ENCODE data around the gene KCNB1. TPM values are rescaled to one million over a fixed set of nuclear protein-coding genes. Genes with fewer than 3 reads are reported as not detected.

KCNB1 gene
- total RNA-seq, 4 donors from 2014 or later, result 1.9 to 5.6 (median 2.3) TPM

DNA sequence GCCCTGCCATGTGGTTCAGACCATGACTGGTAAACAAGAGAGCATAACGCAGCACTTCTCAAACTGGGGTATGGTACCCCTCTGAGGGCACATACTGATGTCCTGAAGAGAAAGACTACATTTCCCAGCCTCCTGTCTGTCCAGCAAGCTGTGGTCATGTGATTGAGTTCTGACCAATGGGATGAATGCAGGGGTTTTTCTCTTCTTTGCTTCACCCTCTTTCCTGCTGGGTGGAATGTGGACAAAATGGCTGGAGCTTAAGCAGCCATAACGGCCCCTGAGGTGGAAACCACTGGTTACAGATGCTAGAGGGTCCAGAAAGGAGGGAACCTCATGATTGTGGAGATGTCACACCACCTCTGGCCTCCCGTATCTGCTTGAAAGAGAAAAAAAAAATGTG is 19.4 kb upstream of the KCNB1 start:
- H3K27me3 ChIP-seq, result peaks cover 10% of the 10 kb centered on the region
- 61 to 100% methylated on average over 1 to 3 of the region's 3 CpGs for WGBS, 2 donors (ENCODE audit: low coverage in 1 of 2)
- in situ Hi-C loops (cut with MboI; ENCODE audit: low pct_ligation_motif_present in 1 of 4, low pct_unique_long_range_greater_than_20kb in 1 of 4, low sequenced_read_pairs in 3 of 4), result loop anchor here in 1 of 4 donors (10.0 kb wide), 1 partner anchor 167 kb away; no protein-coding TSS in a partner anchor

DNA sequence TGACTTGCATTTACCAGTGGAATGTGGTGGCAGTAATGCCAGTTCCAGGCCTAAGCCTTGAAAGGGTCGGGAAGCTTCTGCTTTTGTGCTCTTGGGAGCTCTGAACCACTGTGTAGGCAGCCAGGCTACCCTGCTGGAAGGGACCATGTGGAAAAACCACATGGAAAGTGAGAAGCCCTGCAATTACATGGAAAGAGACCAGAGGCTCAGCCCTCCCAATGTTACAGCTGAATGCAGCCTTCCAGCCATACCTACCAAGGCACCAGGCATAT is 14.9 kb upstream of the KCNB1 start:
- no peaks in the 10 kb centered on the region for H3K4me1 ChIP-seq
- no peak overlapping the region for H3K4me3 ChIP-seq
- in situ Hi-C loops (cut with MboI; ENCODE audit: low pct_ligation_motif_present in 1 of 4, low pct_unique_long_range_greater_than_20kb in 1 of 4, low sequenced_read_pairs in 3 of 4) (no loop called here), intact Hi-C loops (cut with DNase I; ENCODE audit: low total_unique reads) (no loop called here)
- no peaks in the 10 kb centered on the region for H3K9me3 ChIP-seq
- no peak overlapping the region for H3K27ac ChIP-seq
- no peak for DNase-seq
- H3K27me3 ChIP-seq, result peaks cover 11% of the 10 kb centered on the region
- TF ChIP-seq POLR2AphosphoS5 (IDR thresholded peaks at IDR 0.05) (no peak), POLR2A (IDR thresholded peaks at IDR 0.05) (no peak), EP300 (IDR thresholded peaks at IDR 0.05; ENCODE audit: low read depth) (no peak)
- TF ChIP-seq, protein P1, sequence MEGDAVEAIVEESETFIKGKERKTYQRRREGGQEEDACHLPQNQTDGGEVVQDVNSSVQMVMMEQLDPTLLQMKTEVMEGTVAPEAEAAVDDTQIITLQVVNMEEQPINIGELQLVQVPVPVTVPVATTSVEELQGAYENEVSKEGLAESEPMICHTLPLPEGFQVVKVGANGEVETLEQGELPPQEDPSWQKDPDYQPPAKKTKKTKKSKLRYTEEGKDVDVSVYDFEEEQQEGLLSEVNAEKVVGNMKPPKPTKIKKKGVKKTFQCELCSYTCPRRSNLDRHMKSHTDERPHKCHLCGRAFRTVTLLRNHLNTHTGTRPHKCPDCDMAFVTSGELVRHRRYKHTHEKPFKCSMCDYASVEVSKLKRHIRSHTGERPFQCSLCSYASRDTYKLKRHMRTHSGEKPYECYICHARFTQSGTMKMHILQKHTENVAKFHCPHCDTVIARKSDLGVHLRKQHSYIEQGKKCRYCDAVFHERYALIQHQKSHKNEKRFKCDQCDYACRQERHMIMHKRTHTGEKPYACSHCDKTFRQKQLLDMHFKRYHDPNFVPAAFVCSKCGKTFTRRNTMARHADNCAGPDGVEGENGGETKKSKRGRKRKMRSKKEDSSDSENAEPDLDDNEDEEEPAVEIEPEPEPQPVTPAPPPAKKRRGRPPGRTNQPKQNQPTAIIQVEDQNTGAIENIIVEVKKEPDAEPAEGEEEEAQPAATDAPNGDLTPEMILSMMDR (IDR thresholded peaks at IDR 0.05), result no peak
- no peaks in the 10 kb centered on the region for H3K36me3 ChIP-seq
- 65% methylated on average over 1 of the region's 1 CpG; no CpG with 5 or more reads in 1 of the 2 donors for WGBS, 2 donors (ENCODE audit: low coverage in 1 of 2)

More for the DNA sequence above, 19.4 kb upstream of the KCNB1 start:
- TF ChIP-seq POLR2A (IDR thresholded peaks at IDR 0.05) (no peak), POLR2AphosphoS5 (IDR thresholded peaks at IDR 0.05) (no peak), EP300 (IDR thresholded peaks at IDR 0.05; ENCODE audit: low read depth) (no peak)
- TF ChIP-seq, protein P1 (IDR thresholded peaks at IDR 0.05), result no peak
- Histone ChIP-seq H3K27ac (no peak overlapping the region), H3K36me3 (no peaks in the 10 kb centered on the region), H3K4me1 (no peaks in the 10 kb centered on the region), H3K4me3 (no peak overlapping the region), H3K9me3 (no peaks in the 10 kb centered on the region)
- intact Hi-C loops (cut with DNase I; ENCODE audit: low total_unique reads), result no loop called here
- DNase-seq, result no peak

DNA sequence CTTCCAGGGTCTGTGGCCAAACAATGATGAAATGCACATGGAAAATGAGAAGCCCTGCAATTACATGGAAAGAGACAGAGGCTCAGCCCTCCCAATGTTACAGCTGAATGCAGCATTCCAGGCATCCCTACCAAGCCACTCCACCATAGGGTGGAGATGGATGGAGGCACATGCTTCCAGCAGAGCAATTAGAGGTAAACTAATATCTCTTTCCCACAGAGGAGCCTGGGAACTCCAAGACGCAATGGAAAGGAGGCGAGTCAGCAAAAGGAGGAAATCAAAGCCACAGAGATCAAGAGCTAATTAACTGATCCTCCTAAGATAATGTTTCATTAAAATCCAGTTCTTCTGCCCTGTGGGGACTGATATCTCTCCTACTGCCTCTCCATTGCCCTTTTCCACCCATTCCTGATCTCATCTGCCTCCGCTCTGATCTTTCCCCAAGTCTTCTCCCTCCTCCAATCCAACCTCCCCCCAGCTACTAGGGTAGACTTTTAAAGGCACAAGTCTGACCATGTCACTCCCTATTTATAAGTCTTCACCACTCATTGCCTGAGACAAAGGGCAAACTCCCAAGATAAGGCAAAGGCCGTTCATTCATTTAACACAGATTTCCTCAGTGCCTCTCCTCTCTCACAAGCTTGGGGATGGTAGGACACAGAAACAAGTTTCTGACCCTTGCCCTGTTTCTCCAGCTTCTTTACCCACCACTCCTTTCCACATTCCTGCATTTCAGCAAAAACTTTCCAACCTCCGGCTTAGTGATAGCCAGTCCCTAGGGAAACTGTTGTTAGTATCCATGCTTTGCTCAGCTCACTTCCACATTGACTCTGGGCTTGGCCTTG is 14.3 kb upstream of the KCNB1 start:
- in situ Hi-C loops (cut with MboI; ENCODE audit: low pct_ligation_motif_present in 1 of 4, low pct_unique_long_range_greater_than_20kb in 1 of 4, low sequenced_read_pairs in 3 of 4) (no loop called here), intact Hi-C loops (cut with DNase I; ENCODE audit: low total_unique reads) (no loop called here)
- H3K27me3 ChIP-seq, result peaks cover 11% of the 10 kb centered on the region
- no peaks in the 10 kb centered on the region for H3K4me1 ChIP-seq
- H3K27ac ChIP-seq, result no peak overlapping the region
- whole genome bisulfite sequencing, 2 donors (ENCODE audit: low coverage in 1 of 2), result 71 to 73% methylated on average over 2 to 5 of the region's 5 CpGs
- no peak for TF ChIP-seq POLR2AphosphoS5 (IDR thresholded peaks at IDR 0.05)
- no peak for TF ChIP-seq EP300 (IDR thresholded peaks at IDR 0.05; ENCODE audit: low read depth)
- TF ChIP-seq, protein P1 (IDR thresholded peaks at IDR 0.05), result no peak
- TF ChIP-seq POLR2A (IDR thresholded peaks at IDR 0.05), result no peak
- no peaks in the 10 kb centered on the region for H3K9me3 ChIP-seq
- no peak overlapping the region for H3K4me3 ChIP-seq
- no peaks in the 10 kb centered on the region for H3K36me3 ChIP-seq
- DNase-seq, result no peak

DNA sequence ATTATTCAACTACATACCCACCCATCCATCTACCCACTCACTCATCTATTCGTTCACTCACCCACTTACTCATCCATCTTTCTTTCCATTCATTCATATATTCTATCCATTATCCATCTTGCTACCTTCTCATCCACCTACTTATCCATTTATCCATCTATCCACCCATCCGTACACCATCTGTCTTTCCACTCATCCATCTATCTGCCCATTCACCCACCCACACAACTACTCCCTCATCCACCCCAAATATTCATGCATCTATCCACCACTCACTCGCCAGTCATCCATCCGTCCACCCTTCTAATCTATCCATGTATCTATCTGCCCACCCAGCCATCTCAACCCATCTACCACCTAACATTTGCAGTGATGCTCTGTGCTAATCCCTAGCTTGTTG is 13.6 kb upstream of the KCNB1 start:
- H3K4me1 ChIP-seq, result no peaks in the 10 kb centered on the region
- TF ChIP-seq POLR2A (IDR thresholded peaks at IDR 0.05) (no peak), EP300 (IDR thresholded peaks at IDR 0.05; ENCODE audit: low read depth) (no peak), POLR2AphosphoS5 (IDR thresholded peaks at IDR 0.05) (no peak)
- TF ChIP-seq, protein P1 (IDR thresholded peaks at IDR 0.05), result no peak
- WGBS, 2 donors (ENCODE audit: low coverage in 1 of 2), result 80 to 86% methylated on average over 3 to 4 of the region's 4 CpGs
- in situ Hi-C loops (cut with MboI; ENCODE audit: low pct_ligation_motif_present in 1 of 4, low pct_unique_long_range_greater_than_20kb in 1 of 4, low sequenced_read_pairs in 3 of 4), result no loop called here
- H3K36me3 ChIP-seq, result no peaks in the 10 kb centered on the region
- no peak overlapping the region for H3K4me3 ChIP-seq
- intact Hi-C loops (cut with DNase I; ENCODE audit: low total_unique reads), result no loop called here
- no peaks in the 10 kb centered on the region for H3K9me3 ChIP-seq
- no peak overlapping the region for H3K27ac ChIP-seq
- DNase-seq, result no peak
- H3K27me3 ChIP-seq, result peaks cover 15% of the 10 kb centered on the region

All from transverse colon (tissue), 4 donors.